HG02610 (cell line): ENCODE data around the gene APRT.
"Not testable (repeated sequence)": the region's sequence is repeated elsewhere in the genome, so short reads cannot be mapped to it uniquely, and the experiment has no call there.

Source experiments
- ATAC-seq: cut with Tn5 transposase; IDR thresholded peaks from one replicate; pipeline ENCODE4 v1.9.1; 2021; ENCODE audit warnings: mild to moderate bottlenecking, moderate library complexity; ENCODE audit not compliant: unreplicated experiment

APRT gene

GRCh38 chr16:88823646-88824045, 11.9 kb upstream of the APRT start:
- not testable (repeated sequence) for ATAC-seq

- ATAC-seq = no peak
These were observed 10.7 kb upstream of the APRT start for GRCh38 chr16:88822281-88823040.

- ATAC-seq = no peak
These were observed 9.6 kb upstream of the APRT start for GRCh38 chr16:88821168-88821850.

- ATAC-seq = no peak
These were observed 8.8 kb upstream of the APRT start for GRCh38 chr16:88820385-88821025.

- no peak for ATAC-seq
These were observed 7.4 kb upstream of the APRT start for GRCh38 chr16:88819126-88819525.

GRCh38 chr16:88818575-88818874, 6.8 kb upstream of the APRT start:
- ATAC-seq = no peak

- no peak for ATAC-seq
These were observed 6.3 kb upstream of the APRT start for GRCh38 chr16:88817785-88818574.

- no peak for ATAC-seq
These were observed 5.2 kb upstream of the APRT start for GRCh38 chr16:88816736-88817535.

- ATAC-seq = no peak
These were observed 4.3 kb upstream of the APRT start for GRCh38 chr16:88815901-88816589.

GRCh38 chr16:88815227-88815626, 3.5 kb upstream of the APRT start:
- no peak for ATAC-seq

GRCh38 chr16:88814144-88814502, 2.4 kb upstream of the APRT start:
- ATAC-seq = no peak

GRCh38 chr16:88813269-88814143, 1.8 kb upstream of the APRT start:
- ATAC-seq = no peak

GRCh38 chr16:88812513-88813268, 963 bp upstream of the APRT start:
- ATAC-seq = no peak

- ATAC-seq = peak; percentile 34
These were observed 588 bp downstream of the APRT start for GRCh38 chr16:88810912-88811768.

- no peak for ATAC-seq
These were observed 1.4 kb downstream of the APRT start for GRCh38 chr16:88810166-88810911.

GRCh38 chr16:88809676-88810165, 2.0 kb downstream of the APRT start:
- no peak for ATAC-seq
